ENCODE results near the gene CAND2. TPM values are rescaled to one million over a fixed set of nuclear protein-coding genes. Genes with fewer than 3 reads are reported as not detected.

Gene CAND2
- total and polyA plus RNA-seq, 9 of the 15 experiments (the other 6 are each of a cell fraction or from before 2014, with no cell fraction given), result 0.91 to 14.9 (median 4.3) TPM

GRCh38 chr3:12764171-12764776 is 32.2 kb upstream of the CAND2 start (continued):
- TF ChIP-seq CCNT2 (IDR thresholded peaks at IDR 0.05; ENCODE audit: borderline replicate concordance, extremely low read depth, insufficient read length, low read depth, low read length) (no peak), ZNF407 (IDR thresholded peaks at IDR 0.05; ENCODE audit: low read depth) (no peak), KDM1A (IDR thresholded peaks at IDR 0.05) (peak; percentile 12 to 72; a peak in 3 of 4 replicates), NCOA6 (IDR thresholded peaks at IDR 0.05) (no peak), HDAC6 (IDR thresholded peaks at IDR 0.05; ENCODE audit: low read depth, low read length) (no peak), U2AF2 (optimal IDR thresholded peaks at IDR 0.05; ENCODE audit: low read depth, low read length) (no peak), RUNX1 (IDR thresholded peaks at IDR 0.05; ENCODE audit: low read depth) (no peak), ZNF589 (CRISPR knock-in tag; IDR thresholded peaks at IDR 0.05; ENCODE audit: low read depth) (no peak), GATAD2A (IDR thresholded peaks at IDR 0.05) (no peak), PRDM10 (IDR thresholded peaks at IDR 0.05; ENCODE audit: partially characterized antibody) (no peak), HMG20A (CRISPR knock-in tag; conservative IDR thresholded peaks at IDR 0.05) (no peak), TSC22D4 (tag; IDR thresholded peaks at IDR 0.05) (no peak), ZBTB5 (IDR thresholded peaks at IDR 0.05) (no peak), ZNF197 (CRISPR knock-in tag; IDR thresholded peaks at IDR 0.05; ENCODE audit: low read depth) (no peak)

All from K562 (cell line).